ENCODE measurements around the gene DDX39B.

DDX39B gene

GRCh38 chr6:31533455-31533841 lies 8.4 kb downstream of the DDX39B start:
- peaks cover 81% of the 10 kb centered on the region for H3K36me3 Mint-ChIP-seq (ENCODE audit: low read depth)

GRCh38 chr6:31532644-31533454 lies 9.0 kb downstream of the DDX39B start:
- no peak overlapping the region for H3K4me3 Mint-ChIP-seq
- peaks cover 23% of the 10 kb centered on the region for H3K4me1 Mint-ChIP-seq
- no peak for TF ChIP-seq CTCF (IDR thresholded peaks at IDR 0.05; ENCODE audit: unreplicated experiment in 3 of 3)
- peaks cover 81% of the 10 kb centered on the region for H3K36me3 Mint-ChIP-seq (ENCODE audit: low read depth)
- H3K9me3 Mint-ChIP-seq, result no peaks in the 10 kb centered on the region
- H3K27me3 Mint-ChIP-seq (ENCODE audit: low read depth), result no peaks in the 10 kb centered on the region
- peak overlapping the region in 1 of 3 experiments; percentile 25 for H3K27ac Mint-ChIP-seq

More at GRCh38 chr6:31533455-31533841, 8.4 kb downstream of the DDX39B start:
- Mint-ChIP-seq H3K4me3 (no peak overlapping the region), H3K4me1 (peaks cover 22% of the 10 kb centered on the region), H3K27me3 (ENCODE audit: low read depth) (no peaks in the 10 kb centered on the region), H3K9me3 (no peaks in the 10 kb centered on the region), H3K27ac (no peak overlapping the region)
- no peak for TF ChIP-seq CTCF (IDR thresholded peaks at IDR 0.05; ENCODE audit: unreplicated experiment in 3 of 3)

GRCh38 chr6:31531771-31532643 lies 9.8 kb downstream of the DDX39B start:
- Mint-ChIP-seq H3K4me3 (no peak overlapping the region), H3K27me3 (ENCODE audit: low read depth) (no peaks in the 10 kb centered on the region), H3K27ac (peak overlapping the region in 1 of 3 experiments; percentile 25), H3K4me1 (peaks cover 19% of the 10 kb centered on the region), H3K36me3 (ENCODE audit: low read depth) (peaks cover 75% of the 10 kb centered on the region), H3K9me3 (no peaks in the 10 kb centered on the region)
- TF ChIP-seq CTCF (IDR thresholded peaks at IDR 0.05; ENCODE audit: unreplicated experiment in 3 of 3), result no peak

- Mint-ChIP-seq H3K27me3 (ENCODE audit: low read depth) (no peaks in the 10 kb centered on the region), H3K36me3 (ENCODE audit: low read depth) (peaks cover 68% of the 10 kb centered on the region), H3K4me3 (no peak overlapping the region), H3K9me3 (no peaks in the 10 kb centered on the region), H3K27ac (no peak overlapping the region), H3K4me1 (peaks cover 14% of the 10 kb centered on the region)
- TF ChIP-seq CTCF (IDR thresholded peaks at IDR 0.05; ENCODE audit: unreplicated experiment in 3 of 3), result no peak
These were observed 10.6 kb downstream of the DDX39B start for GRCh38 chr6:31531162-31531561.

- Mint-ChIP-seq H3K9me3 (no peaks in the 10 kb centered on the region), H3K36me3 (ENCODE audit: low read depth) (peaks cover 63% of the 10 kb centered on the region), H3K4me1 (peaks cover 12% of the 10 kb centered on the region), H3K27me3 (ENCODE audit: low read depth) (no peaks in the 10 kb centered on the region), H3K4me3 (no peak overlapping the region), H3K27ac (peak overlapping the region in 1 of 3 experiments; percentile 67)
- no peak for TF ChIP-seq CTCF (IDR thresholded peaks at IDR 0.05; ENCODE audit: unreplicated experiment in 3 of 3)
These were observed 11.1 kb downstream of the DDX39B start for GRCh38 chr6:31530659-31531058.
